Measurements from ENCODE around the gene DDAH1. TPM values are rescaled to one million over a fixed set of nuclear protein-coding genes. Genes with fewer than 3 reads are reported as not detected.

Gene DDAH1
- total RNA-seq, 1 donor from 2014 or later, result 33.4 TPM

GRCh38 chr1:85300140-85300539 is 164.8 kb downstream of the DDAH1 start:
- H3K4me1 Mint-ChIP-seq (ENCODE audit: low read depth), result peaks cover 2% of the 10 kb centered on the region
- H3K4me3 Mint-ChIP-seq (ENCODE audit: low read depth), result no peak overlapping the region
- H3K36me3 Mint-ChIP-seq (ENCODE audit: insufficient read depth), result no peaks in the 10 kb centered on the region
- TF ChIP-seq CTCF (IDR thresholded peaks at IDR 0.05; ENCODE audit: unreplicated experiment), result no peak
- no peak for DNase-seq (ENCODE audit: low spot score, unreplicated experiment)
- H3K27me3 Mint-ChIP-seq, result peaks cover 3% of the 10 kb centered on the region
- H3K9me3 Mint-ChIP-seq (ENCODE audit: low read depth), result no peaks in the 10 kb centered on the region
- no peak overlapping the region for H3K27ac Mint-ChIP-seq

- Mint-ChIP-seq H3K4me3 (ENCODE audit: low read depth) (no peak overlapping the region), H3K27me3 (no peaks in the 10 kb centered on the region), H3K36me3 (ENCODE audit: insufficient read depth) (no peaks in the 10 kb centered on the region), H3K4me1 (ENCODE audit: low read depth) (peaks cover 2% of the 10 kb centered on the region), H3K27ac (no peak overlapping the region), H3K9me3 (ENCODE audit: low read depth) (no peaks in the 10 kb centered on the region)
- no peak for DNase-seq (ENCODE audit: low spot score, unreplicated experiment)
- no peak for TF ChIP-seq CTCF (IDR thresholded peaks at IDR 0.05; ENCODE audit: unreplicated experiment)
Measured at GRCh38 chr1:85297855-85298629, 166.9 kb downstream of the DDAH1 start.

GRCh38 chr1:85297538-85297854 is 167.5 kb downstream of the DDAH1 start:
- Mint-ChIP-seq H3K9me3 (ENCODE audit: low read depth) (no peaks in the 10 kb centered on the region), H3K27me3 (no peaks in the 10 kb centered on the region), H3K4me1 (ENCODE audit: low read depth) (peaks cover 2% of the 10 kb centered on the region), H3K27ac (no peak overlapping the region), H3K4me3 (ENCODE audit: low read depth) (no peak overlapping the region), H3K36me3 (ENCODE audit: insufficient read depth) (no peaks in the 10 kb centered on the region)
- no peak for DNase-seq (ENCODE audit: low spot score, unreplicated experiment)
- no peak for TF ChIP-seq CTCF (IDR thresholded peaks at IDR 0.05; ENCODE audit: unreplicated experiment)

- TF ChIP-seq CTCF (IDR thresholded peaks at IDR 0.05; ENCODE audit: unreplicated experiment), result no peak
- DNase-seq (ENCODE audit: low spot score, unreplicated experiment), result no peak
- no peak overlapping the region for H3K4me3 Mint-ChIP-seq (ENCODE audit: low read depth)
- no peak overlapping the region for H3K27ac Mint-ChIP-seq
- peaks cover 2% of the 10 kb centered on the region for H3K4me1 Mint-ChIP-seq (ENCODE audit: low read depth)
- H3K36me3 Mint-ChIP-seq (ENCODE audit: insufficient read depth), result no peaks in the 10 kb centered on the region
- H3K9me3 Mint-ChIP-seq (ENCODE audit: low read depth), result no peaks in the 10 kb centered on the region
- H3K27me3 Mint-ChIP-seq, result no peaks in the 10 kb centered on the region
Measured at GRCh38 chr1:85296980-85297379, 168.0 kb downstream of the DDAH1 start.

- peaks cover 2% of the 10 kb centered on the region for H3K4me1 Mint-ChIP-seq (ENCODE audit: low read depth)
- DNase-seq (ENCODE audit: low spot score, unreplicated experiment), result no peak
- H3K4me3 Mint-ChIP-seq (ENCODE audit: low read depth), result no peak overlapping the region
- H3K27ac Mint-ChIP-seq, result no peak overlapping the region
- no peaks in the 10 kb centered on the region for H3K9me3 Mint-ChIP-seq (ENCODE audit: low read depth)
- no peaks in the 10 kb centered on the region for H3K36me3 Mint-ChIP-seq (ENCODE audit: insufficient read depth)
- TF ChIP-seq CTCF (IDR thresholded peaks at IDR 0.05; ENCODE audit: unreplicated experiment), result no peak
- H3K27me3 Mint-ChIP-seq, result no peaks in the 10 kb centered on the region
Measured at GRCh38 chr1:85295654-85296053, 169.3 kb downstream of the DDAH1 start.

Data from progenitor cell of endocrine pancreas (in vitro differentiated cells).